HG03558 (cell line): ENCODE results near the gene ZNF541.

Experiments
- ATAC-seq: cut with Tn5 transposase; IDR thresholded peaks from one replicate; pipeline ENCODE4 v1.9.1; 2021; ENCODE audit warnings: moderate number of reproducible peaks; ENCODE audit not compliant: unreplicated experiment; ENCODE audit errors: extremely low read depth

The ZNF541 gene

GRCh38 chr19:47545061-47545948 lies 27.6 kb downstream of the ZNF541 start:
- no peak for ATAC-seq

GRCh38 chr19:47544476-47544875 lies 28.5 kb downstream of the ZNF541 start:
- ATAC-seq, result no peak

GRCh38 chr19:47544075-47544474 lies 28.9 kb downstream of the ZNF541 start:
- no peak for ATAC-seq

GRCh38 chr19:47542030-47542475 lies 30.9 kb downstream of the ZNF541 start:
- no peak for ATAC-seq

GRCh38 chr19:47541518-47541917 lies 31.4 kb downstream of the ZNF541 start:
- no peak for ATAC-seq

- no peak for ATAC-seq
These were observed 32.2 kb downstream of the ZNF541 start for GRCh38 chr19:47540748-47541147.

- no peak for ATAC-seq
These were observed 33.1 kb downstream of the ZNF541 start for GRCh38 chr19:47539747-47540311.

- no peak for ATAC-seq
These were observed 34.1 kb downstream of the ZNF541 start for GRCh38 chr19:47538812-47539211.

- no peak for ATAC-seq
These were observed 35.5 kb downstream of the ZNF541 start for GRCh38 chr19:47537493-47537892.

- no peak for ATAC-seq
These were observed 38.3 kb downstream of the ZNF541 start for GRCh38 chr19:47534628-47535027.

GRCh38 chr19:47531640-47532387 lies 41.1 kb downstream of the ZNF541 start:
- no peak for ATAC-seq

- ATAC-seq, result no peak
These were observed 43.8 kb downstream of the ZNF541 start for GRCh38 chr19:47529018-47529742.

- ATAC-seq, result no peak
These were observed 46.1 kb downstream of the ZNF541 start for GRCh38 chr19:47526798-47527197.

GRCh38 chr19:47523473-47523872 lies 49.5 kb downstream of the ZNF541 start:
- no peak for ATAC-seq
